Umbilical cord (tissue), 2 donors: Measurements from ENCODE around the gene TCF12. TPM values are rescaled to one million over a fixed set of nuclear protein-coding genes. Genes with fewer than 3 reads are reported as not detected.
"Not testable (repeated sequence)": the region's sequence is repeated elsewhere in the genome, so short reads cannot be mapped to it uniquely, and the experiment has no call there.

Experiments
- DNase-seq: peaks from one replicate; pipeline ENCODE4 v3.0.0-alpha.2; 2015; ENCODE audit warnings: low spot score
- total RNA-seq: library from RNA; depleted of rRNA; stranded (reverse); fragments of >200 nt; gene quantifications from one replicate; pipeline ENCODE4 v1.2.3, GENCODE V29; 2014; ENCODE audit warnings: low replicate concordance; ENCODE audit not compliant: insufficient read depth

Gene TCF12
- total RNA-seq, 1 donor from 2014 or later = 119 TPM

DNA sequence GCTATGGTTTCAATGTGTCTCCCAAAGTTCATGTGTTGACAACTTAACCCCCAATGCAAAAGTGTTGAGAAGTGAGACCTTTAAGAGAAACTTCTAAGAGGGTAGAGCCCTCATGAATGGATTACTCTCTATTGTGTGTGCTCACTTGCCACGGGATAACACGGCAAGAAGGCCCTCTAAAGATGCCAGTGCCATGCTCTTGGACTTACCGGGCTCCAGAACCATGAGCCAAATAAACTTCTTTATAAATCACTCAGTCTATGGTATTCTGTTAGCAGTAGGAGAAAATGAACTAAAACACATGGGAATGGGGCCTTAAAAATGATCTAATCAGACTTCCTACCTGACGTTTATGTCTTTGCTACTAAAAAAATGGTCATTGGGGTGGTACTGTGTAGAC lies 2.6 kb upstream of the TCF12 start:
- no peak for DNase-seq

DNA sequence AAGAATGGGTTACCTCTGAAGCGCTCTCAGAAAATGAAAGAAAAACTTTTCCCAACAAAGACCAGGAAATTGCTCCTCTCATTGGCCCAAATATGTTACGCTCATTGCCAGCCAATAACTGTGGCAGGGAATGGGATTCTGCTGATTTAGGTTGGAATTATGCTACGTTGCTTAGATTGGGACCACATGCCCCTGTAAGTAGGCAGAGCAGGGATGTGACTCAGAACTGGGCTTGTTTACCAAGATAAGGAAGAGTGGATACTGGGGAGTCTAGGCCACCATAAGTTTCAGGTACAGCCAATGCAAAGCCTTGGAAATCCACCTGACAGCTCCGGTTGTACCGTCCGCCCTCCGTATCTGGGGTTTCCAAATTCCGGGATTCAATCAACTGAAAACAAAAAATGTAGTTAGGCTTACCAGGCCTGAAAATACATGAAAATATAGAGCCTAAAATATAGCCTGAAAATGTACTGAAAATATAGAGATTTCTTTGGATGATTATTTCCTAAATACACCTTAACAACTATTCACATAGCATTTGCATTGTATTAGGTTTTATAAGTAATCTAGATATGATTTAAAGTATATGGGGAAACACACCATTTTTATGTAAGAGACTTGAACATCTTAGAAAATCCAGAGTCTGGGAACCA lies 1.5 kb upstream of the TCF12 start:
- no peak for DNase-seq

DNA sequence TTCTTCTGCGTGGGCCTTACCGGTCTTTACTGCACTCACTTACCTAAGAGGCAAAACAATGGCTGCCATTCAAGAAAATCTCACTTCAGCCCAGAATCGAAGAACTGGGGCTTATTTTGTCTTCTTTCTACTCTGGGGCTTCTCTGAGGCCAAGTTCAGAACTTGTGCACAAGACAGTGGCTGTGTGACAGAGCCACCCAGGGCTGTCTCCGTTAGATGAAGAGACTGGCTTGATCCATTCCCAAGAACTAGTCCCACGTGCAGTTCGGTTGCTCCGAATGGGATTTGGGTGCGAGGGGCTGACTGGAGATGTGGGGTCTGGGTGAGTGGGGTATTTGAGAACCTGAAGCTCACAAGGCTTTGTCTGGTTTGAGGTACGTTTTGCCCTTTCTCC lies 795 bp upstream of the TCF12 start:
- DNase-seq = peak; percentile 18

- DNase-seq = peak; percentile 50
Observed at GRCh38 chr15:56919031-56919608, 676 bp downstream of the TCF12 start.

DNA sequence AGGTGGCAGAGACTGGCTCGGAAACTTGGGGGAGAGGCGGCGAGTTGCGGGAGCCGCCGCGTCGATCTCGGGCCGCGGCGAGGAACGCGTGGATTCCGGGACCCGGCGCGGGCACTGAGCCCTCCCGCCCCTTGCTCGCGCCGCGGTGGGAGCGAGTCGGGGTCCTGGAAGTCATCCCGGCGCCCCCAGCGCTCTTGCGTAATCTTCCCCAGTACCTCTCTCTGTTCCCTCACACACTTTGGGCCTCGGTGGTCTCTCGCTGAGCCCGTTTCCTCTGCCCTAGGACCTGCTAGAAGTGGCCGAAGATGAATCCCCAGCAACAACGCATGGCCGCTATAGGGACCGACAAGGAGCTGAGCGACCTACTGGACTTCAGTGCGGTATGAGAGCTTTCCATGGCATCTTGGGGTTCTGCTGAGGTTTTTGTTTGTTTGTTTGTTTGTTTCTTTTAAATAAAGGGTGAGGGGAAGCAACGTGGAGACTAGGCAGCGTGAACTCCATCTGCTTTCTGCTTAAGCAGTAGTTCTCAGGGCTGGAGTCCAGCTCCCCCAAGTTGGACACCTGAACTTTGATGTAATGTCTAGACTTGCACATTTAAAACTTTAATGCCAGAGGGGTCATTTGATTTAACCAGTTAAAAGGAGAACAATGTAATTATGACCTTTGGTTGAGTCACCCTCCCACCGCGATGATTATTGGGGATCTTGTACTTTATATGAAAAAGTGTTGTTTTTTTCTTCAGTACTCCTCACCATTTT lies 1.3 kb downstream of the TCF12 start:
- peak; percentile 40 for DNase-seq

DNA sequence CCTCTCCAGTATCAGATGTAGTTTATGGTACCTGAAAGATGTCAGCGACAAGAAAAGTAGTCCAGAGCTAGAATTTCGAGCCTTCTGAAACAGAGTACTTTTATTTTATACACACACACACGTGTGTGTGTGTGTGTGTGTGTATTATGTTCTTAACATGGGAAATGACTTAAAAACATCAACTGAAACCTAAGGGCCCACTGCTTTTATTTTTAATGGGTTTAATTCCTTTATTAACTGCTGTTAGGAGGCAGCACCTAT lies 1.9 kb downstream of the TCF12 start:
- DNase-seq = no peak

GRCh38 chr15:56923174-56923591 lies 4.7 kb downstream of the TCF12 start:
- DNase-seq = no peak

GRCh38 chr15:56927816-56928215 lies 9.4 kb downstream of the TCF12 start:
- no peak for DNase-seq

DNA sequence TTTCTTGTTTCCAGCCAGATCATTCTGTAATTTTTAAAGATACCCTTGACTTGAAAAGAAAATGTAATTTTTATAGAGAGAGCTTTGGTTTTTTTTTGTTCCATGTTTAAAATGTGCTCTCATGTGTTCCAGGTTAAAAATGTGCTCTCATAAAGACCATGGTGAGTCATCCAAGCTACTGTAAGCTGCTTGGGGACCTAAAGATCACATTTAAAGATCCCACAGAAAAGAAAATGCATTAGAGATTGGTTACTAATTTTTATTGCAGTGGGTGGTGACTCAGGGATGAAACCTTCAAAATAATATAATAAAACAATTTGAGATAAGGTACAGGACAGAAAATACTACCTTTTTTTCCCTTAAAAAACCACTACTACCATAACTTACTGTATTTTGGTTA lies 11.0 kb downstream of the TCF12 start:
- DNase-seq = no peak

GRCh38 chr15:56929933-56930332 lies 11.5 kb downstream of the TCF12 start:
- DNase-seq = no peak

DNA sequence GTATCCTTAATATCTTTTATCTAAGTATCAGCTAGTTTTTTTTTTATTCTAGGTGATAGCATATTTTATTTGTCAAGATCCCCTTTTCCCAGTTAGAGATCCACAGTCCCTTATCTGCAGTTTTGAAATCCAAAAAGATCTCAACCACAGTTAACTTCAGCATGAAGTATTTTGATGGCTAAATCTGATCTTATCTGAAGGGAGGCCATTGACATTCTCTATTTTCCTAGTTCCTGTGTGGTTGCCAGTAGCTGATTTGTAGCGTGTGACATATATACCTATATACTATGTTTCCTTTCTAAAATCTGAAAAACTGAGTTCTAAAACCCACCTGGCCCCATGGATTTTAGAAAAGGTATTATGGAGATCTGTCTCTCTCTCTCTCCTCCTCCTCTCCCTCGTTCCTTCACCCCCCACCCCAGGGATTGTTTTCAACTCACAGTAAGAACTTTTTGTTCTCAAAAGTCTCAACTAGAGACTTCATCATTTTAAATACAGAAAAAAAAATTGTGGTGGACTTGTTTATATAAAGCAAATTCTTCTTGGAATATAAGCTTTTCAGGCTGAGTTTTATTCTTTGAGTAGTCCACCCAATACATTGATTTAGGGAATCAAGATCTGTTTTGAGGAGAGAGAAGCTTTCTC lies 12.3 kb downstream of the TCF12 start:
- DNase-seq = no peak

- no peak for DNase-seq
Observed at GRCh38 chr15:56931639-56932508, 13.4 kb downstream of the TCF12 start.

GRCh38 chr15:56932509-56932868 lies 14.0 kb downstream of the TCF12 start:
- DNase-seq = not testable (repeated sequence)

DNA sequence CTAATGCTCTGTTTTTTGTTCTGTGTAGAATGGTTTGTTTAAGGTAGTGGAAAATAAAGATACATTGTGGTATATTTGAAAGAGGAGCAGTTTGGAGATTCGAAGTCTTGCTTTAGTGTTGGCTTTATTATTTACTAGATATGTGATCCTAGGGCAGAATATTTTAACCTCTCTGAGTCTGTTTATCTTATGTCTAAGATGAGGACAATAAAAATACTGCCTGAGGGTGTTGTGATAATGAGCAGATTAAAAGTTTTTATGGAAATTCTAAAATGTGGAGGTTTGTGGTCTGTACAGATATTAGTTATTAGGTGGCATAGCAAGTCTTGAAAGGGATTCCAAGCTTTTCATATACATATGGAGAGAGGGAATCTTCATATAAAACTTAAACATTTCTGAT lies 15.0 kb downstream of the TCF12 start:
- no peak for DNase-seq

- no peak for DNase-seq
Observed at GRCh38 chr15:56933811-56934210, 15.4 kb downstream of the TCF12 start.

DNA sequence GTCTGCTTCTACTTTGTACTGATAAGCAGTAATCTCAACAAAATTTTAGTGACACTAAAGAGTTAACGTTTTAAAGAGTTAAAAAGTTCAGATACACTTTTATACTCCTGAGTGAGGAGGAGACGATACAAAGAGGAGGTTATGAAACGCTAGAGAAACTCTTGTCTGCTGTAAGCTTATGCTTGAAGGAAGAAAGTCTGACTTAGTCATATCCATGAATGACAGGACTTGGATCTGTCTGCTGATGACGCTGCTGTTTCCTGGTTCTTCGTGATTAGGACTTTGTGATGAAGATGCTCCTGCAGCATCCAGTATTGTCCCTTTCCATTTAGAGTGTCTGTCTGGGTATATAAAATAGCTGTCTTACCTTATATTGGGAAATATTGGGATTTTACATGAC lies 15.8 kb downstream of the TCF12 start:
- DNase-seq = no peak

GRCh38 chr15:56936929-56937328 lies 18.5 kb downstream of the TCF12 start:
- no peak for DNase-seq

DNA sequence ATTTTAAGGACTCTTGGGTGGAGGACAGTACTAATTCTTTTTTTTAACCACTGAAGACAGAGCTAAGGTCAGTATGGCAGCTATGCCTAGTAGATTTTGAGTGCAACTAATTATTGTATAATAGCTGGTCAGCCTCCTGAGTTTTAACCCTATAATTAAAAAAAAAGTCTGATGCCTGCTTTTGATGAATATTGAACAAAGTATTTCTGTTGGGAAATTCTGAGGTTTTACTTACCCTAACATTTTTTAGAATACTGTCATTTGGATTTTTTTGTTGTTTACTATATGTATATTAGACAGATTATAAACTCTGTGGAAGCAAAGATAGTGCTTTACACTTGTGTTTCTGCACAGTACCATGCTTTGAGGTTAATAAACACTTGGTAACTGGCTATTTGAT lies 20.8 kb downstream of the TCF12 start:
- DNase-seq = no peak

DNA sequence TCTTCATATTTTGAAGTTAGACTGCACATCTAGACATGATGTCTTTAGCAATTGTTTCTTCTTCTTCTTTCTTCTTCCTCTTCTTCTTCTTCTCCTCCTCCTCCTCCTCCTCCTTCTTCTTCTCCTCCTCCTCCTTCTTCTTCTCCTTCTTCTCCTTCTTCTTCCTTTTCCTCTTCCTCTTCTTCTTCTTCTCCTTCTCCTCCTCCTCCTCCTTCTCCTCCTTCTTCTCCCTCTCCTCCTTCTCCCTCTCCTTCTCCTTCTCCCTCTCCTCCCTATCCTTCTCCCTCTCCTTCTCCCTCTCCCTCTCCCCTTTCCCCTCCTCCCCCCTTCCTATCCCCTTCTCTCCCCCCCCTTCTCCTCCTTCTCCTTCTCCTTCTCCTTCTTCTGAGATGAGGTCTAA lies 21.9 kb downstream of the TCF12 start:
- no peak for DNase-seq

GRCh38 chr15:56942118-56942517 lies 23.7 kb downstream of the TCF12 start:
- no peak for DNase-seq

DNA sequence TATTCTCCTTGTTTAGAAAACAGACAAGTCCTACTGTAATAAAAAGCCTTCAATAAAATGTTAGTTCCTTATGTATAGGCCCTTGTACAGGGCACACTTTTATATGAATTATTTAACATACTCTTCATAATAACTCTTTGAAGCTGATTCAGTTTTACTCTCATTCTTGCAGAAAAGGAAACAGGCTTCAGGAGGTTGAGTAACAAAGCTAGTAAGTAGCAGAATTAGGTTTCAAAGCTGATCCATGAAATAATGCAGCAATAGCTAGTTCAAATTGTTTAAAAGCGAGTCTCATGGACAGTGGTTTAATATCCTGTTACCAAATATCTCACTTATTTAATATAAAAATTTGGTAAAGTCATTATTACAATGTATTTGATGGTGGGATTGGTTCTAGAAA lies 25.0 kb downstream of the TCF12 start:
- DNase-seq = no peak

DNA sequence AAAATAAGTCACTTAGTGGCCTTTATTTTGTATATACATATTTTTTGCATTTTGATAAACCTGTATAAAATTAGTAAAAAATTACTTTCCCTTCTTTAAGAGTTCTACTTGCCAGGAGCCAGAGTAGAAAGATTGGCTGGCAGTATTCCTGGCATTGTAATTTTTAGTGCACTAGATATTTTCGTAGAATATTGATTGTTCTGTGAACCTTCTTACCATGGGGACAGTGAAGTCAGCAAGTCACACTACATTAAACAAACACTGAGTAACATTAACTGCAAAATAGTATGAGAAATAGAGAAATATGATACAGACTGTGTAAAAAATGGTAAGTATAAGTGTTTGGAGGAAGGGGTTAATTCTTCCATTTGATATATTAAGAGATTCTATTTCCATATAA lies 26.0 kb downstream of the TCF12 start:
- no peak for DNase-seq
